T-cell (primary cell): Measurements from ENCODE around the gene PCDHB10. TPM values are rescaled to one million over a fixed set of nuclear protein-coding genes. Genes with fewer than 3 reads are reported as not detected.
"Not testable (repeated sequence)": the region's sequence is repeated elsewhere in the genome, so short reads cannot be mapped to it uniquely, and the experiment has no call there.

ENCODE experiments used
- ATAC-seq, 4 experiments: fragments of 200-7000 bp in 3 of 4; fragments of 150-1000 bp in 1 of 4; cut with Tn5 transposase; replicated peaks in 1 of 4; 1 replicate in 3 of 4; 2 replicates in 1 of 4; pipeline ENCODE4 v1.10.0; 2021; ENCODE audit warnings: moderate library complexity in 3 of 4, mild to moderate bottlenecking in 2 of 4, moderate number of reproducible peaks in 1 of 4
- CTCF ChIA-PET, 2 donors: fragments of 300-600 bp; sonication (Branson Sonifier 250); formaldehyde crosslinking; loops; one replicate each; lab custom pipeline; 2022; ENCODE audit warnings: antibody characterized with exemption in 2 of 2; lab: Charles Lee
- POLR2A ChIA-PET, 2 donors: fragments of 300-600 bp; sonication (Branson Sonifier 250); formaldehyde crosslinking; loops; one replicate each; lab custom pipeline; 2022; ENCODE audit warnings: antibody characterized with exemption in 2 of 2; lab: Charles Lee
- DNase-seq, 35 experiments: peaks; one replicate each; pipeline versions ENCODE4 v3.0.0 to v3.0.0-alpha.2; 2013 to 2023
- H3K27ac ChIP-seq: one replicate; pipeline ENCODE4 v1.5.1; 2013; ENCODE audit warnings: low read length
- H3K27me3 ChIP-seq, 2 experiments: replicated peaks in 1 of 2; 1 replicate in 1 of 2; 2 replicates in 1 of 2; pipeline versions ENCODE4 v1.6.1 to v1.7.0; 2013; ENCODE audit warnings: low read length in 1 of 2, mixed read lengths in 1 of 2; ENCODE audit not compliant: control insufficient read depth in 2 of 2, insufficient read depth in 2 of 2; ENCODE audit errors: extremely low read depth in 1 of 2
- H3K36me3 ChIP-seq, 2 donors: 1 replicate in 1 of 2; 2 replicates in 1 of 2; pipeline versions ENCODE4 v1.6.1 to v1.7.0; 2013; ENCODE audit warnings: low read length in 1 of 2; ENCODE audit not compliant: control insufficient read depth in 2 of 2, insufficient read depth in 1 of 2; ENCODE audit errors: extremely low read depth in 1 of 2
- H3K4me1 ChIP-seq, 2 experiments: 1 replicate in 1 of 2; 2 replicates in 1 of 2; pipeline versions ENCODE4 v1.6.1 to v1.7.0; 2013; ENCODE audit warnings: low read length in 2 of 2, mixed read lengths in 1 of 2; ENCODE audit not compliant: insufficient read depth in 2 of 2, control insufficient read depth in 1 of 2; ENCODE audit errors: extremely low read depth in 1 of 2
- H3K4me3 ChIP-seq, 2 donors: 1 replicate in 1 of 2; 2 replicates in 1 of 2; pipeline versions ENCODE4 v1.5.1 to v1.7.0; 2013; ENCODE audit warnings: mild to moderate bottlenecking in 2 of 2, low read length in 1 of 2, moderate library complexity in 1 of 2; ENCODE audit not compliant: control insufficient read depth in 1 of 2; ENCODE audit errors: extremely low read depth in 1 of 2
- H3K9me3 ChIP-seq: 2 replicates; pipeline ENCODE4 v1.7.0; 2013
- H3K27ac Mint-ChIP-seq, 2 donors: one replicate each; pipeline ENCODE4 v1.8.0; 2020 to 2021; ENCODE audit warnings: mild to moderate bottlenecking in 2 of 2, mixed read lengths in 2 of 2
- H3K27me3 Mint-ChIP-seq, 2 donors: one replicate each; pipeline ENCODE4 v1.8.0; 2021 to 2022; ENCODE audit warnings: mixed read lengths in 2 of 2
- H3K36me3 Mint-ChIP-seq: one replicate; pipeline ENCODE4 v1.8.0; 2021; ENCODE audit warnings: mixed read lengths
- H3K4me1 Mint-ChIP-seq, 3 donors: one replicate each; pipeline ENCODE4 v1.8.0; 2020 to 2022; ENCODE audit warnings: mixed read lengths in 3 of 3, mild to moderate bottlenecking in 1 of 3
- H3K4me3 Mint-ChIP-seq, 3 donors: one replicate each; pipeline ENCODE4 v1.8.0; 2020 to 2022; ENCODE audit warnings: mild to moderate bottlenecking in 3 of 3, mixed read lengths in 3 of 3, moderate library complexity in 3 of 3
- H3K9me3 Mint-ChIP-seq, 3 donors: one replicate each; pipeline ENCODE4 v1.8.0; 2020 to 2022; ENCODE audit warnings: mixed read lengths in 3 of 3
- WGBS: methylation state at CpG from one replicate; pipeline ENCODE4 v1.1.5; 2013; ENCODE audit warnings: missing lambda C conversion rate; ENCODE audit not compliant: insufficient coverage; 5-methylcytosine and 5-hydroxymethylcytosine counted together
- total RNA-seq, 35 experiments: library from RNA in 6 of 35; stranded (reverse) in 6 of 35; fragments of 120-200 nt in 1 of 35; gene quantifications; one replicate each; pipeline versions ENCODE4 v1.2.1 to v1.2.4 and lab custom pipeline; 2013 to 2026

Gene PCDHB10
- total RNA-seq, 5 donors from 2014 or later (not counting 1 experiment from before 2014, with no cell fraction given): not detected

DNA sequence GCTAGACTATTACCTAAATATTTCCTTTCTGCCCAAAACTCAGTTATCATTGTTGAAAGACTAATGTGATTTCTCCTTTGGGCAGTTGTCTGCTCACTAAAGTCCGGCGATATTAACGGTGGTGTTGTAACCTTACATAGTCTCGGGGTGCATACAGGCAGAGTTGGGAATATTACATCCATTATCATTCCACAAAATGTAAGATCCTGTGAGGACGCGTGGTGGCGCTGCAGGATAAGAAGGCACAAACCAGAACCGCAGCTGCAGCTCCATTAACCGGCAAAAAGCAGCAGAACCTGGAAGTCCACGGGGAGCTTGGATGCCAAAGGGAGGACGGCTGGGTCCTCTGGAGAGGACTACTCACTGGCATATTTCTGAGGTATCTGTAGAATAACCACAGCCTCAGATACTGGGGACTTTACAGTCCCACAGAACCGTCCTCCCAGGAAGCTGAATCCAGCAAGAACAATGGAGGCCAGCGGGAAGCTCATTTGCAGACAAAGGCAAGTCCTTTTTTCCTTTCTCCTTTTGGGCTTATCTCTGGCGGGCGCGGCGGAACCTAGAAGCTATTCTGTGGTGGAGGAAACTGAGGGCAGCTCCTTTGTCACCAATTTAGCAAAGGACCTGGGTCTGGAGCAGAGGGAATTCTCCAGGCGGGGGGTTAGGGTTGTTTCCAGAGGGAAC is 21.6 kb downstream of the PCDHB10 start, which contains the start of gene PCDHB13:
TSS of gene PCDHB13 (plus strand) at position 264 of the 684 bp plus-strand sequence. CDS start at position 469, 205 bp downstream.
- POLR2A ChIA-PET, ATAC-seq, CTCF ChIA-PET, H3K36me3 Mint-ChIP-seq, H3K27ac ChIP-seq, H3K9me3 ChIP-seq, H3K4me1 ChIP-seq, H3K4me1 Mint-ChIP-seq, H3K4me3 ChIP-seq, H3K27ac Mint-ChIP-seq, H3K36me3 ChIP-seq: not testable (repeated sequence)
- H3K27me3 Mint-ChIP-seq: peaks cover 58 to 63% of the 10 kb centered on the region in 2 donors
- WGBS: no CpG with 5 or more reads among the region's 18 CpGs
- peak within 1 kb of the TSS in 1 of 3 donors; percentile 44 for H3K4me3 Mint-ChIP-seq
- peak in 6 of 35 experiments; percentile 2 to 48 (median 12) for DNase-seq
- H3K27me3 ChIP-seq: peaks cover 12 to 25% of the 10 kb centered on the region in 2 experiments
- peaks cover 4 to 22% (median 18%) of the 10 kb centered on the region in 3 donors for H3K9me3 Mint-ChIP-seq

DNA sequence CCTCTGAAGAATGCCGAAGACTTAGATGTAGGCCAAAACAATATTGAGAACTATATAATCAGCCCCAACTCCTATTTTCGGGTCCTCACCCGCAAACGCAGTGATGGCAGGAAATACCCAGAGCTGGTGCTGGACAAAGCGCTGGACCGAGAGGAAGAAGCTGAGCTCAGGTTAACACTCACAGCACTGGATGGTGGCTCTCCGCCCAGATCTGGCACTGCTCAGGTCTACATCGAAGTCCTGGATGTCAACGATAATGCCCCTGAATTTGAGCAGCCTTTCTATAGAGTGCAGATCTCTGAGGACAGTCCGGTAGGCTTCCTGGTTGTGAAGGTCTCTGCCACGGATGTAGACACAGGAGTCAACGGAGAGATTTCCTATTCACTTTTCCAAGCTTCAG is 22.4 kb downstream of the PCDHB10 start:
- CTCF ChIA-PET, H3K36me3 Mint-ChIP-seq, H3K36me3 ChIP-seq, H3K9me3 ChIP-seq, ATAC-seq, H3K27ac ChIP-seq, H3K4me3 Mint-ChIP-seq, DNase-seq, H3K4me3 ChIP-seq, H3K27ac Mint-ChIP-seq, H3K4me1 ChIP-seq, H3K4me1 Mint-ChIP-seq: not testable (repeated sequence)
- peaks cover 12 to 22% of the 10 kb centered on the region in 2 experiments for H3K27me3 ChIP-seq
- 62% methylated on average over 3 of the region's 12 CpGs for WGBS
- POLR2A ChIA-PET: interaction anchor here in 1 of 2 donors (0.6 kb wide), 1 partner anchor 299 kb away, joined by 7 read pairs; no protein-coding TSS in a partner anchor
- Mint-ChIP-seq H3K9me3 (peaks cover 7 to 28% (median 26%) of the 10 kb centered on the region in 3 donors), H3K27me3 (peaks cover 54 to 59% of the 10 kb centered on the region in 2 donors)

DNA sequence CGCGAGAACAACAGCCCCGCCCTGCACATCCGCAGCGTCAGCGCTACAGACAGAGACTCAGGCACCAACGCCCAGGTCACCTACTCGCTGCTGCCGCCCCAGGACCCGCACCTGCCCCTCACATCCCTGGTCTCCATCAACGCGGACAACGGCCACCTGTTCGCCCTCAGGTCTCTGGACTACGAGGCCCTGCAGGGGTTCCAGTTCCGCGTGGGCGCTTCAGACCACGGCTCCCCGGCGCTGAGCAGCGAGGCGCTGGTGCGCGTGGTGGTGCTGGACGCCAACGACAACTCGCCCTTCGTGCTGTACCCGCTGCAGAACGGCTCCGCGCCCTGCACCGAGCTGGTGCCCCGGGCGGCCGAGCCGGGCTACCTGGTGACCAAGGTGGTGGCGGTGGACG is 23.4 kb downstream of the PCDHB10 start:
- H3K9me3 Mint-ChIP-seq: peaks cover 10 to 35% (median 30%) of the 10 kb centered on the region in 3 donors
- H3K36me3 Mint-ChIP-seq, H3K4me1 ChIP-seq, ATAC-seq, H3K27ac ChIP-seq, H3K4me3 Mint-ChIP-seq, H3K4me1 Mint-ChIP-seq, H3K36me3 ChIP-seq, H3K27ac Mint-ChIP-seq, H3K4me3 ChIP-seq, CTCF ChIA-PET, POLR2A ChIA-PET, H3K9me3 ChIP-seq, DNase-seq: not testable (repeated sequence)
- H3K27me3 ChIP-seq: peaks cover 12 to 19% of the 10 kb centered on the region in 2 experiments
- WGBS: 41% methylated on average over 10 of the region's 40 CpGs
- peaks cover 57 to 63% of the 10 kb centered on the region in 2 donors for H3K27me3 Mint-ChIP-seq

DNA sequence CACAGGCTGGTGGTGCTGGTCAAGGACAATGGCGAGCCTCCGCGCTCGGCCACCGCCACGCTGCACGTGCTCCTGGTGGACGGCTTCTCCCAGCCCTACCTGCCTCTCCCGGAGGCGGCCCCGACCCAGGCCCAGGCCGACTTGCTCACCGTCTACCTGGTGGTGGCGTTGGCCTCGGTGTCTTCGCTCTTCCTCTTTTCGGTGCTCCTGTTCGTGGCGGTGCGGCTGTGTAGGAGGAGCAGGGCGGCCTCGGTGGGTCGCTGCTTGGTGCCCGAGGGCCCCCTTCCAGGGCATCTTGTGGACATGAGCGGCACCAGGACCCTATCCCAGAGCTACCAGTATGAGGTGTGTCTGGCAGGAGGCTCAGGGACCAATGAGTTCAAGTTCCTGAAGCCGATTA is 23.9 kb downstream of the PCDHB10 start:
- POLR2A ChIA-PET, H3K27ac Mint-ChIP-seq, H3K36me3 ChIP-seq, CTCF ChIA-PET, DNase-seq, H3K36me3 Mint-ChIP-seq, H3K4me1 ChIP-seq, ATAC-seq, H3K4me1 Mint-ChIP-seq, H3K4me3 ChIP-seq, H3K4me3 Mint-ChIP-seq, H3K9me3 ChIP-seq, H3K27ac ChIP-seq: not testable (repeated sequence)
- H3K9me3 Mint-ChIP-seq: peaks cover 10 to 34% (median 28%) of the 10 kb centered on the region in 3 donors
- no CpG with 5 or more reads among the region's 26 CpGs for WGBS
- peaks cover 57 to 64% of the 10 kb centered on the region in 2 donors for H3K27me3 Mint-ChIP-seq
- peaks cover 12 to 17% of the 10 kb centered on the region in 2 experiments for H3K27me3 ChIP-seq

DNA sequence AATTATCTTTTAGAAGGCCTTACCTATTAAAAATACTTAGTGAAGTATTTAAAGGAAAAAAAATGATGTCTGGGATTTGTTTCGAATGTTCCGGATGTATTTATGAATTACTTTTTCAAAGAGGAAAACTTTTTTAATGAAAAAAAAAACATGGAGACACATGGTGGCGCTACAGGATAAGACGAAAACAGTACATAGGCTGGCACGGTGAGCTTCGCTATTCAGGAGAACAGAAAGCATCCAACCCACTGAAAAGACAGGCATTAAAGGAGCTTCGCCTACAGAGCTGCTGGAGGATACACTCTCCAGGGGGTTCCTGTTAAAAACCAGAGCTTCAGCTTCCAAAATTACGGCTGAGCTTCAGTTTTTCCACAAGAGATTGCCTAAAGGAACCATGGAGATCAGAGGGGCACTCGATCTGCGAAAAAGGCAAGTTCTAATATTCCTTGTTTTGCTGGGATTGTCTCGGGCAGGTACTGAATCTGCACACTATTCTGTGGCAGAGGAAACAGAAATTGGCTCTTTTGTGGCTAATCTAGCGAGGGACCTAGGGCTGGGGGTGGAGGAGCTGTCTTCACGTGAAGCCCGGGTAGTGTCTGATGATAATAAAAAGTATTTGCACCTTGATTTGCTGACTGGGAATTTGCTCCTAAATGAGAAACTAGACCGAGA is 31.1 kb downstream of the PCDHB10 start, which contains the start of gene PCDHB14:
TSS of gene PCDHB14 (plus strand) at position 232 of the 672 bp plus-strand sequence. CDS start at position 395, 163 bp downstream.
- Mint-ChIP-seq H3K4me3 (peak within 1 kb of the TSS in 2 of 3 donors; percentile 4 to 26), H3K27ac (no peak within 1 kb of the TSS), H3K9me3 (peaks cover 6 to 31% (median 25%) of the 10 kb centered on the region in 3 donors), H3K27me3 (peaks cover 57 to 64% of the 10 kb centered on the region in 2 donors), H3K36me3 (peaks cover 3% of the 10 kb centered on the region), H3K4me1 (peaks cover 0 to 7% (median 6%) of the 10 kb centered on the region in 3 donors)
- DNase-seq: peak in 1 of 35 experiments; percentile 40
- no peak for ATAC-seq
- Histone ChIP-seq H3K9me3 (no peaks in the 10 kb centered on the region), H3K27me3 (peaks cover 4 to 24% of the 10 kb centered on the region in 2 experiments), H3K36me3 (no peaks in the 10 kb centered on the region), H3K4me1 (no peaks in the 10 kb centered on the region), H3K27ac (no peak within 1 kb of the TSS), H3K4me3 (no peak within 1 kb of the TSS)
- ChIA-PET POLR2A (no interaction called here), CTCF (interaction anchor here (1.2 to 1.5 kb wide), 4 partner anchors 9 to 341 kb away, joined by 3 to 16 read pairs (median 4); no protein-coding TSS in a partner anchor)
- WGBS: 29% methylated on average over 14 of the region's 15 CpGs

DNA sequence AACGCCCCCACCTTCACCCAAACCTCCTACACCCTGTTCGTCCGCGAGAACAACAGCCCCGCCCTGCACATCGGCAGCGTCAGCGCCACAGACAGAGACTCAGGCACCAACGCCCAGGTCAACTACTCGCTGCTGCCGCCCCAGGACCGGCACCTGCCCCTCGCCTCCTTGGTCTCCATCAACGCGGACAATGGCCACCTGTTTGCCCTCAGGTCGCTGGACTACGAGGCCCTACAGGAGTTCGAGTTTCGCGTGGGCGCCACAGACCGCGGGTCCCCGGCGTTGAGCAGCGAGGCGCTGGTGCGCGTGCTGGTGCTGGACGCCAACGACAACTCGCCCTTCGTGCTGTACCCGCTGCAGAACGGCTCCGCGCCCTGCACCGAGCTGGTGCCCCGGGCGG is 32.7 kb downstream of the PCDHB10 start:
- H3K4me3 Mint-ChIP-seq, POLR2A ChIA-PET, H3K4me3 ChIP-seq, H3K4me1 Mint-ChIP-seq, H3K36me3 Mint-ChIP-seq, H3K27ac ChIP-seq, H3K4me1 ChIP-seq, ATAC-seq, H3K9me3 ChIP-seq, H3K36me3 ChIP-seq, DNase-seq, H3K27ac Mint-ChIP-seq, CTCF ChIA-PET: not testable (repeated sequence)
- WGBS: 25% methylated on average over 11 of the region's 40 CpGs
- peaks cover 44 to 54% of the 10 kb centered on the region in 2 donors for H3K27me3 Mint-ChIP-seq
- peaks cover 4 to 19% of the 10 kb centered on the region in 2 experiments for H3K27me3 ChIP-seq
- peaks cover under 1 to 24% (median 14%) of the 10 kb centered on the region in 3 donors for H3K9me3 Mint-ChIP-seq
